Measurements from ENCODE around the gene RNF225.

GRCh38 chr19:58394821-58395219 is 636 bp upstream of the RNF225 start:
- no peak for TF ChIP-seq EZH2 (IDR thresholded peaks at IDR 0.05; ENCODE audit: insufficient read depth, low read length)
- TF ChIP-seq, protein P1, sequence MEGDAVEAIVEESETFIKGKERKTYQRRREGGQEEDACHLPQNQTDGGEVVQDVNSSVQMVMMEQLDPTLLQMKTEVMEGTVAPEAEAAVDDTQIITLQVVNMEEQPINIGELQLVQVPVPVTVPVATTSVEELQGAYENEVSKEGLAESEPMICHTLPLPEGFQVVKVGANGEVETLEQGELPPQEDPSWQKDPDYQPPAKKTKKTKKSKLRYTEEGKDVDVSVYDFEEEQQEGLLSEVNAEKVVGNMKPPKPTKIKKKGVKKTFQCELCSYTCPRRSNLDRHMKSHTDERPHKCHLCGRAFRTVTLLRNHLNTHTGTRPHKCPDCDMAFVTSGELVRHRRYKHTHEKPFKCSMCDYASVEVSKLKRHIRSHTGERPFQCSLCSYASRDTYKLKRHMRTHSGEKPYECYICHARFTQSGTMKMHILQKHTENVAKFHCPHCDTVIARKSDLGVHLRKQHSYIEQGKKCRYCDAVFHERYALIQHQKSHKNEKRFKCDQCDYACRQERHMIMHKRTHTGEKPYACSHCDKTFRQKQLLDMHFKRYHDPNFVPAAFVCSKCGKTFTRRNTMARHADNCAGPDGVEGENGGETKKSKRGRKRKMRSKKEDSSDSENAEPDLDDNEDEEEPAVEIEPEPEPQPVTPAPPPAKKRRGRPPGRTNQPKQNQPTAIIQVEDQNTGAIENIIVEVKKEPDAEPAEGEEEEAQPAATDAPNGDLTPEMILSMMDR (IDR thresholded peaks at IDR 0.05; ENCODE audit: insufficient read depth, low read depth, low read length): no peak
